HG03354 (cell line): ENCODE results near the gene POLR2B.

Experiments used
- ATAC-seq: cut with Tn5 transposase; IDR thresholded peaks from one replicate; pipeline ENCODE4 v1.9.1; 2021; ENCODE audit warnings: mild to moderate bottlenecking; ENCODE audit not compliant: unreplicated experiment, poor library complexity, severe bottlenecking

POLR2B gene

GRCh38 chr4:56981795-56982201 is 3.1 kb downstream of the POLR2B start:
- no peak for ATAC-seq

GRCh38 chr4:56986192-56986591 is 7.5 kb downstream of the POLR2B start:
- no peak for ATAC-seq

- ATAC-seq = no peak
Observed at GRCh38 chr4:56986952-56987351, 8.3 kb downstream of the POLR2B start.

GRCh38 chr4:56990109-56990905 is 11.6 kb downstream of the POLR2B start:
- ATAC-seq = no peak

- ATAC-seq = no peak
Observed at GRCh38 chr4:56995525-56995924, 16.8 kb downstream of the POLR2B start.

- ATAC-seq = no peak
Observed at GRCh38 chr4:56999751-57000150, 21.1 kb downstream of the POLR2B start.

GRCh38 chr4:57013543-57014120 is 34.9 kb downstream of the POLR2B start:
- ATAC-seq = no peak

GRCh38 chr4:57018980-57019379 is 40.3 kb downstream of the POLR2B start:
- ATAC-seq = no peak

GRCh38 chr4:57020467-57021101 is 41.9 kb downstream of the POLR2B start:
- no peak for ATAC-seq

GRCh38 chr4:57023104-57023503 is 44.4 kb downstream of the POLR2B start:
- ATAC-seq = no peak

GRCh38 chr4:57034520-57034919 is 55.8 kb downstream of the POLR2B start:
- ATAC-seq = no peak

GRCh38 chr4:57037982-57038604 is 59.4 kb downstream of the POLR2B start:
- ATAC-seq = no peak

GRCh38 chr4:57039345-57039744 is 60.6 kb downstream of the POLR2B start:
- ATAC-seq = no peak

GRCh38 chr4:57040510-57040909 is 61.8 kb downstream of the POLR2B start:
- no peak for ATAC-seq

- ATAC-seq = no peak
Observed at GRCh38 chr4:57041020-57041419, 62.3 kb downstream of the POLR2B start.

GRCh38 chr4:57042711-57043169 is 64.0 kb downstream of the POLR2B start:
- ATAC-seq = no peak

- ATAC-seq = no peak
Observed at GRCh38 chr4:57043347-57044251, 64.9 kb downstream of the POLR2B start.

- no peak for ATAC-seq
Observed at GRCh38 chr4:57044279-57044678, 65.6 kb downstream of the POLR2B start.

- no peak for ATAC-seq
Observed at GRCh38 chr4:57044996-57045395, 66.3 kb downstream of the POLR2B start.
